Measurements from ENCODE around the gene ZNF276. TPM values are rescaled to one million over a fixed set of nuclear protein-coding genes. Genes with fewer than 3 reads are reported as not detected.
"Not testable (repeated sequence)": the region's sequence is repeated elsewhere in the genome, so short reads cannot be mapped to it uniquely, and the experiment has no call there.

Gene ZNF276, protein sequence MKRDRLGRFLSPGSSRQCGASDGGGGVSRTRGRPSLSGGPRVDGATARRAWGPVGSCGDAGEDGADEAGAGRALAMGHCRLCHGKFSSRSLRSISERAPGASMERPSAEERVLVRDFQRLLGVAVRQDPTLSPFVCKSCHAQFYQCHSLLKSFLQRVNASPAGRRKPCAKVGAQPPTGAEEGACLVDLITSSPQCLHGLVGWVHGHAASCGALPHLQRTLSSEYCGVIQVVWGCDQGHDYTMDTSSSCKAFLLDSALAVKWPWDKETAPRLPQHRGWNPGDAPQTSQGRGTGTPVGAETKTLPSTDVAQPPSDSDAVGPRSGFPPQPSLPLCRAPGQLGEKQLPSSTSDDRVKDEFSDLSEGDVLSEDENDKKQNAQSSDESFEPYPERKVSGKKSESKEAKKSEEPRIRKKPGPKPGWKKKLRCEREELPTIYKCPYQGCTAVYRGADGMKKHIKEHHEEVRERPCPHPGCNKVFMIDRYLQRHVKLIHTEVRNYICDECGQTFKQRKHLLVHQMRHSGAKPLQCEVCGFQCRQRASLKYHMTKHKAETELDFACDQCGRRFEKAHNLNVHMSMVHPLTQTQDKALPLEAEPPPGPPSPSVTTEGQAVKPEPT
- total RNA-seq (2014; rRNA removed; shearing (Covaris generic)): 5.9 and 6.9 TPM in 2 replicates

DNA sequence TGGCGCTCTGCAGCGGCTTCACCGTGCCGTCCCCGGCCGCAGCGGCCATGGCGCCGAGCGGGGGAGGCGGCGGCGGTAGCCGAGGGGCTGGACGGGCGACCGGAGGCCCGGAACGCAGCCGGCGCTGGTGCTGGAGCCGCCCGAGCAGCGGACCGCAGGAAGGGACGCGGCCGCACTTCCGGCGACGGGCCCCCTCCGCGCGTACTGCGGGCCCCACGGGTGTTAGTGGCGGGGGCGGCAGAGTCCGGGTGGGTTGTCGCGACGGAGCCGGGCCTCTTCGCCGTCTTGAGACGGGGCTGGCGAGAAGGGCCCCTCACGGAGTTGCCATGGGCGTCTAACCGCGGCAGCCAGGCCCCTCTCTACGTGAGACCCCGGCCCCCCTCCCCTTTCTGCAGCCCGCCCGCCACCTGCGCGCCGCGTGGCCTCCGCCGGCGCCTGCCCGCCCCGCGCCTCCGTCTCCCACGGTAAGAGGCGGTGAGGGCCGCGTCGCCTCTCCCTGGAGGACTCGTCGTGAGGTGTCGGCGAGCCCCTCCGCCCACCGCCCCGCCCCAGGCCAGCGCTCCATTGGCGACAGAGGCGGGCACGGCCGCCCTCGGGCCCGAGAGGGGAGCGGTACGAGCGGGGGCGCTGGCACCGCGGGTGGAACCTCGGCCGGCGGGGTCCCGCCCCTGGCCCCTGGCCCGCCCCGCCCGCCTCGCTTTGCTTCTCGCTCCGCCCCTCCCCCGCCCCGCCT is at the start of gene ZNF276, which contains the start of gene VPS9D1:
TSS of gene ZNF276 (plus strand) at position 725 of the 733 bp plus-strand sequence. CDS start 104 bp downstream, outside the sequence.
TSS of gene VPS9D1 (minus strand) at position 86 of the 733 bp plus-strand sequence. CDS start at position 49, 37 bp downstream.
- peak; percentile 65 for DNase-seq (ENCODE audit: low spot score)

DNA sequence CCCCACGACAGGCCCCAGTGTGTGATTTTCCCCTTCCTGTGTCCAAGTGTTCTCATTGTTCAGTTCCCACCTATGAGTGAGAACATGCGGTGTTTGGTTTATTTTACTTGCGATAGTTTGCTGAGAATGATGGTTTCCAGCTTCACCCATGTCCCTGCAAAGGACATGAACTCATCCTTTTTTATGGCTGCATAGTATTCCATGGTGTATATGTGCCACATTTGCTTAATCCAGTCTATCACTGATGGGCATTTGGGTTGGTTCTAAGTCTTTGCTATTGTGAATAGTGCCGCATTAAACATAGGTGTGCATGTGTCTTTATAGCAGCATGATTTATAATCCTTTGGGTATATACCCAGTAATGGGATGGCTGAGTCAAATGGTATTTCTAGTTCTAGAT is 49.8 kb upstream of the ZNF276 start:
- DNase-seq (ENCODE audit: low spot score): not testable (repeated sequence)

DNA sequence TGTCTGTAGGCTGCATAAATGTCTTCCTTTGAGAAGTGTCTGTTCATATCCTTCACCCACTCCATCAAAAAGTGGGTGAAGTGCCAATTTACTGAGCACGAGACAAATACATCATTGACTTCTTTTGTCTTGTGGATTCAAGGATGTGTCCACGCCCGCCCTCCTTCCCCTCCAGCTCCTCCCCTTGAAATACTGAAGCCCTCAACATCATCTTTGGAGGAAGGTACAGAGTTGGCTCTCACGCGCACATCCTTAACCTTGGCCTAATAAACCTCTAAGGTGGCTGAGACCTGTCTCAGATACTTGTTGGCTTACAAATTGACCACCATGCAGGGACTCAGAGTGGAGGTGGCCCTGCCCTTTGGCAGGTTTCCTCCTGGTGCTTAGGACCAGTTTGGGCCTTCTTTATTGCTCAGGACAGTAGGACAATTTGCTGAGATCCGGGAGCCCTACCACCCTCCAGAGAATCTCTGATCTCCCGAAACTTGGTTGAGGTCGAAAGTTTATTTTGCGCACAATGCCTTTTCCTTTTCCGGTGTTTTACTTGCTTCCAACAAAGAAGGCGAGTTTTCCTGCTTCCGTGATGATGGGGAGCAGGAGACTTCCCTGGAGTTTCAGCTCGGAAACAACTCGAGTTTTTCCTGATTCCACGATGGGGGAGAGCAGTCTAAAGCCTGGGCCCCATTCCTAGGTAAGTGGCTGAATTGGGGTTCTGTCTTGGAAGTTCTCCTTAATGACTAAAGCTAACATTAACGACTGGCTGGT is 49.0 kb upstream of the ZNF276 start:
- DNase-seq (ENCODE audit: low spot score): no peak

DNA sequence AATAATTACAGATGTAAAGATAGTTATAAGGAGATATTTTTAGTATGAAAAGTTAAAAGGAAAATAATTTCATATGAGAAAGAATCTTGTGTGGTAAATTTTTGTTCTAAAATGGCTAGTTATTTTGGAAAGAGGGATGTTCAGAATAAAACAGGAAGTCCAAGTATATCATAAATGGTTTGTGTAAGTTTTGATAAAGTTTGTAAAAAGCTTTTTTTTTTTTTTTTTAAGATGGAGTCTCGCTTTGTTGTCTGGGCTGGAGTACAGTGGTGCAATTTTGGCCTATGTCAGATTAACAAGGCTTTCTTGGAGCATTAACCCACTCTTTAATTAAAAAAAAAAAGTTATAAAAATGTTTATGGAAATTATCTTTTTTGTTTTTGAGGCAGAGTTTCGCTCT is 43.1 kb upstream of the ZNF276 start:
- no peak for DNase-seq (ENCODE audit: low spot score)

DNA sequence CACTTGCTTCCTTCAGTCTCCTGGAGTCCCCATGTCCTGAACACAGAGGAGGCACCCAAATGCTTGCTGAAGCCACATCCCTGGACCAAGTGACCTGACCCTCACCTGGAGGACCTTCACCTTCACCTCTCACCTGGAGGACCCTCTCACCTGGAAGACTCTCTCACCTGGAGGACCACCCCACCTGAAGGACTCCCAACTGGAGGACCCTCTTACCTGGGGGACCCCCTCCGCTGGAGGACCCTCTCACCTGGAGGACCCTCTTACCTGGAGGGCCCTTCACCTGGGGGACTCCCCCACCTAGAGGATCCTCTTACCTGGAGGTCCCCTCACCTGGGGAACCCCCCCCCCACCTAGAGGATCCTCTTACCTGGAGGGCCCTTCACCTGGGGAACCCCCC is 35.4 kb upstream of the ZNF276 start:
- no peak for DNase-seq (ENCODE audit: low spot score)

DNA sequence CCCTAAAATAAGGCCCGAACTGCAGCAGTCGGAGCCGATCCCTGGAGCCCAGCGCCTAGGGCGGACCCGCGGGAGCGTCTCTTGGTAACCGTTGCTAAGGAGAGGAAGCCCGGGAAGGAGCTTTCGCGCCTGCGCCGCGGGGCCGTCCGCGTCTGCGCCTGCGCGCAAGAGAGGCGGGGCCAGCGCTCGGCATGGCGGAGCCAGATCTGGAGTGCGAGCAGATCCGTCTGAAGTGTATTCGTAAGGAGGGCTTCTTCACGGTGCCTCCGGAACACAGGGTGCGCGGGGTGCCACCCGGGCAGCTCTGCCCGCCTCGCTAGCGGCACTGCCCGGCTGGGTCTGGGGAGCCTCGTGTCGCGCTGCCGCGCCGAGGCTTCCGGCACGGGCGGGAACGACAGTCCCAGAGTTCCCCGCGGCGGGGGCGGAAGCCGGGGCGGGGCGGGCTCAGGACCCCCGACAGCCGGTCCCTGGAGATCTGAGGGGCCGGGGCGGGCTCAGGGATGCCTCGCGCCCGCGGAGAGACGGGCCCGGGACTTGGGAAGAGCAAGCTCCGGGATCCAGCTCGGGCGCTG is 34.7 kb upstream of the ZNF276 start, which contains the start of gene CDK10:
TSS of gene CDK10 (plus strand) at position 170 of the 572 bp plus-strand sequence. CDS start at position 192, 22 bp downstream.
- peak; percentile 83 for DNase-seq (ENCODE audit: low spot score)

DNA sequence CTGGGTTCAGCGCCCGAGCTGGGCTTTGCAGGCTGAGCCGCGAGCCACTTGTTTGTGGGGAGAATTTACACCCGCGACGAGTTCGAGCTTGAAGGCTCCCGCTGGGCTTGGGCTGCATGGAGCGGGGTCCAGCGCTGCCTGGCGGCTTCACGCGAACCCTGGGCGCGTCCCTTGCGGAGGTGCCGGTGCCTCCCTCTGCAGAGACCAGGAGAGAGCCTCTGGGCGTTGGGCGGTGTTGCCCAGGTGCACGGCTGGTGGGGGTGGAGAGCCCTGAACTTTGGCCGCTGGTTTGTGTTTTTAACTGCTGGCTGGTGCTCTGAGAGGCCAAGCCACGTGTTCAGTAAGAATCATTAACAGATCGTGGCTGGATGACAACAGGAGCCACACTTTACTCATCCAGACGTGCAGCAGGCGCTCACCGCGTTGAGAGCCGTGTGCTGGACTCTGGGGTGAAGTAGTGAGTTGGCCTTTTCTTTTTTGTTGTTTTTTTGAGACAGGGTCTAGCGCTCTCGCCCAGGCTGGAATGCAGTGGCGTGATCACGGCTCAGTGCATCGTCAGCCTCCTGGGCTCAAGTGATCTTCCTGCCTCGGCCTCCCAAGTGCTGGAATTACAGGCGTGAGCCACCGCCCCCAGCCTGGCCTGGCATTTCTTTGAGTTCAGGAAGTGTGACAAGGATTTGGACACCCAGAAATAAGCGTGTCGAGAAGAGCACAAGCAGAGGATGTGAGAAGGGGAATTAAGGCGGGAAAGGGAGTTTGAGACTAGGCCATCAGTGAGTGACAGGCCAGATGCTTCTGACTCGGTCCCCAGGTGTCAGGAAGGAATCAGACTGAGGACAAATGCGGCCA is 34.0 kb upstream of the ZNF276 start:
- DNase-seq (ENCODE audit: low spot score): peak; percentile 9

DNA sequence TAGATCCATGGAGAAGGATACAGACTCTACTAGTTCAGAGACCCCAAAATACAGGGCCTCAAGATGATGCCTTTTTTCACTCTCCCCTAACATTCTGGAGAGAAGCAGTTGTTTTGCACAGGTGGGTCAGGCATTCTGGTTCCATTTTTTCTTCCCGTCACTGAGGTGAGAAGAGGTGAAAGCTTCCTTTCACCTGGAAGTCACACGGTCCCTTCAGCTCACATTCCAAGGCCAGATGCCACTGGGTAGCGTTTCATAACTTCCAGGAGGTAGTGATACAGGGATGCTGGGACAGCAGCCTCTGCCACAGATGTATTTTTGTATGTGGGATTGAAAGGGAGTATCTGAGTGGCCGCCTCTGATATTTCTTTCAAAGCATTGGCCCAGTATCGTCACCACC is 32.9 kb upstream of the ZNF276 start:
- no peak for DNase-seq (ENCODE audit: low spot score)

DNA sequence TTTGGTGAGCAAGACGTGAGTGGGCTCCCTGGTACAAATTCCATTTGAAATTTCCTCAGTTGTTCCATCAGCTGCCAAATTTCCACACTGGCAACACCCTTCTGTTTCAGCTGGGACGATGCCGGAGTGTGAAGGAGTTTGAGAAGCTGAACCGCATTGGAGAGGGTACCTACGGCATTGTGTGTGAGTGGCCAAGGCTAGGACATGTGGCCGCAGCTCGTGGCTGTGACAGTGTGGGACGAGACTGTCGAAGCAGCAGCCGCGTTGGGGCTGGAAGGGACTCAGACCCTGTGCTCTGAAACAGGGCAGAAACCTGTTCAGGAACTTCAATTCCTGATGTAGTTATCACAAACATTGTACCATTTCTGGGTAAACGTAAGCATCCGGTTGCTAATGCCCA is 32.2 kb upstream of the ZNF276 start:
- peak; percentile 10 for DNase-seq (ENCODE audit: low spot score)

DNA sequence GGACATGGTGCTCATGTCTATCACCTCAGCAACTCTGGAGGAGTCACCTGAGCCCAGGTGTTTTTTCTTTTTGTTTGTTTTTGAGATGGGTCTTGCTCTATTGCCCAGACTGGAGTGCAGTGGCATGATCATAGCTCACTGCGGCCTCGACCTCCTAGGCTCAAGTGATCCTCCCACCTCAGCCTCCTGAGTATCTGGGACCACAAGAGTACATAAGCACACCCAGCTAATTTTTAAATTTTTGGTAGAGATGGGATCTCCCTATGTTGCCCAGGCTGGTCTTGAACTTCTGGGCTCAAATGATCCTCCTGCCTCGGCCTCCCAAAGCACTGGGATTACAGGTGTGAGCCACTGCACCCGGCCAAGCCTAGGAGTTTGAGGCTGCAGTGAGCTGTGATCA is 31.7 kb upstream of the ZNF276 start:
- not testable (repeated sequence) for DNase-seq (ENCODE audit: low spot score)

DNA sequence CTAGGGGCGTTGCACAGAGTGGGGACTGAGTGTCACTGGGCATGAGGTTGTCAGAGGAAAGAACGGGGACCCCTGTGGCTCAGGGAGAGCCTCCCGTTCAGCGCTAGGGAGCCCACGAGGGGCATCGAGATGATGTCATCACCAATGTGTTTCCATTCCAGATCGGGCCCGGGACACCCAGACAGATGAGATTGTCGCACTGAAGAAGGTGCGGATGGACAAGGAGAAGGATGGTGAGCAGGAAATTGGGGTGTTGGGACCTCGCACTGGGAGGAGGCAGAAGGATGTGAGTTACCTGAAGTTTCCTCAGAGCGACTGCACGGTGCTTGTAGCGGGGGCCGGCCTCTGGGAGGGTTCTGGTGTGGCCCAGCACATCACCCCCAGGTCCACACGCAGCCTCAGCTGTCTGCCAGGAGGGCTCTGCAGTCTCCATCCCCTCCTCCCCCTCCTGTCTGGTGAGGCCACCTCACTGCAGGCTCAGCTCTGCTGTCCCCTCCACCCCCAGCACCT is 30.9 kb upstream of the ZNF276 start:
- peak; percentile 3 for DNase-seq (ENCODE audit: low spot score)

DNA sequence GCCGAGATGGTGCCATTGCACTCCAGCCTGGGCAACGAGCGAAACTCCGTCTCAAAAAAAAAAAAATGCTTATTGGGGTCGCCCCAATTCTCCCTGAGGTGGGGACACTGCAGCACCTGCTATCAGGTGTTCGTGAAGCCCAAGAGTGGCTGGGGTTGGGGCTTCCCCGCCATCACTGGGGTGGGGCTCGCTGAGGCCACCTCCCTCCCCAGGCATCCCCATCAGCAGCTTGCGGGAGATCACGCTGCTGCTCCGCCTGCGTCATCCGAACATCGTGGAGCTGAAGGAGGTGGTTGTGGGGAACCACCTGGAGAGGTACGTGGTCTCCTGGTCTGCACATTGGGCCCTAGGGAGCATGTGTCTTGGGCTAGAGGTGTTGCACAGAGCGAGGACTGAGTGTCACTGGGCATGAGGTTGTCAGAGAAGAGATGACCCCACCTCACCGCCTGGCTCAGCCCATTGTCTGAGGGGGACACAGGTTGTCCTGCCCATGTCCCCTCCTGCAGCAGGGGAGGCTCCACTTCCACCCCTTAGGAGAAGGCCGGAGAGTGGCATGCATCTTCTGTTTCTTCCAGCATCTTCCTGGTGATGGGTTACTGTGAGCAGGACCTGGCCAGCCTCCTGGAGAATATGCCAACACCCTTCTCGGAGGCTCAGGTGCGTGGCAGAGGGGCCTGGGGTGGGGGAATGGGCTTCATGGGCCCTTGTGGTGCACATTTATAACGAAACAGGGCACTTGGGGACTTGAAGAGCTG is 29.9 kb upstream of the ZNF276 start:
- peak; percentile 4 for DNase-seq (ENCODE audit: low spot score)

DNA sequence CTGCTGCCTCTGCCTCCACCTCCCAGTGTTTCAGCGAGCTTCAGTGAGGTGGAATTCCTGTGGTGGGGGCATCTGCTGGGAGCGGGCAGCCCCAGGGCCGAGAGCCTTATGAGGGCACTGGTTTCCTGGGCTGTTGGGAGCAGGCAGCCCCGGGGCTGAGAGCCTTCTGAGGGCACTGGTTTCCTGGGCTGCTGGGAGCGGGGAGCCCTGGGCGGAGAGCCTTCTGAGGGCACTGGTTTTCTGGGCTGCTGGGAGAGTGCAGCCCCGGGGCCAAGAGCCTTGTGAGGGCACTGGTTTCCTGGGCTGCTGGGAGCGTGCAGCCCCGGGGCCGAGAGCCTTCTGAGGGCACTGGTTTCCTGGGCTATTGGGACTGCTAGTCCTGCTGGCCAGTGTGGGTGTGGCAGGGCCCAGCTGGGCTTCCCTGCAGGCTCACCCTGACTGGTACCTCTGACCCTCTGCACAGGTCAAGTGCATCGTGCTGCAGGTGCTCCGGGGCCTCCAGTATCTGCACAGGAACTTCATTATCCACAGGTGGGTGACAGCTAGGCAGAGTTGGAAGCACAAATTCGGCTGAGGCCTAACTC is 29.3 kb upstream of the ZNF276 start:
- peak; percentile 2 for DNase-seq (ENCODE audit: low spot score)

DNA sequence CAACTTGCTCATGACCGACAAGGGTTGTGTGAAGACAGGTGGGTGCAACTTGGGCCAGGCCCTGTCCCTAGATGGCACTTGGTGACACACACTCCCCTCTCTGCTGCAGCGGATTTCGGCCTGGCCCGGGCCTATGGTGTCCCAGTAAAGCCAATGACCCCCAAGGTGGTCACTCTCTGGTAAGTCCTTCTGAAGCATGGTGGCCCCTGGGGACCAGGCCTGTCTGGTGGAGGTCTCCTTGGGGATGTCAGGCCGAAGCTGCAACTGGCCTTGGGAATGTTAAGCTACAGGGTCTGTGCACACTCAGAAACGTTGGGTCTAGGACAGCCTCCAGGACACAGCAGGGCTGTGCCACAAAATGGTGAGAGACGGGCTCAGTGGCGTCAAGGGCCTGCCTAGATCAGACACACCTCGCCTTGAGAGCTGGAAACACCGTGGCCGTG is 28.0 kb upstream of the ZNF276 start:
- no peak for DNase-seq (ENCODE audit: low spot score)

DNA sequence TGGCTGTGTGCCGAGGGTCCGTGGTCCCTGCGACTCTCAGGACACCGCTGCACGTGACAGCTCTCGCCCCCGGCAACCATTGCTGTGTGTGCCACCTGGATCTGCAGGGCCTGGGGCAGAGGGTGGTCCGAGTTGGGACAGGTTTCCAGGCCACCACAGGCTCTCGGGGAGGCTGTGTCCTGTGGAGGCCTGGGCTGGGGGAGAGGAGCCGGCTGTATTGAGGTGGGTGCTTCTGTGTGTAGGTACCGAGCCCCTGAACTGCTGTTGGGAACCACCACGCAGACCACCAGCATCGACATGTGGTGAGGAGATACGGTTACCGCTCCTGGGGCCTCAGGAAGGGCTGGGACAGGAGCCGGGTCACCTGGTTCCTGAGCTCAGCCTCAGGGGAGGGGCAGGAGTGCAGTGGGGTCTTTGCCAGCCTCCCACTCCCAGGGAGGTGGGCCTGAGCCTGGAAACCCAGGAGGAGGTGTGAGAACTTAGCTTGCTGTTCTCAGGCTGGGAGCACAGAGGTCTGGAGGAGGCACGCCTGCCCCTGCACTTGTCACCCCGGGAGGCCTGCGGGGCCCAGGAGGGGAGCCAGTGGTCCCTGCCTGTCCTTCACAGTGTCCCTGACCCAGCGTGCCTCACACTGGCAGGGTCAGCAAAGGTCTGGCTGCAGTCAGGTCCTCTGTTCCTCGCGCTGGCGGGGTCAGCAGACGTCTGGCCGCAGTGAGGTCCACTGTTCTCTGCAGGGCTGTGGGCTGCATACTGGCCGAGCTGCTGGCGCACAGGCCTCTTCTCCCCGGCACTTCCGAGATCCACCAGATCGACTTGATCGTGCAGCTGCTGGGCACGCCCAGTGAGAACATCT is 27.2 kb upstream of the ZNF276 start:
- DNase-seq (ENCODE audit: low spot score): peak; percentile 5

DNA sequence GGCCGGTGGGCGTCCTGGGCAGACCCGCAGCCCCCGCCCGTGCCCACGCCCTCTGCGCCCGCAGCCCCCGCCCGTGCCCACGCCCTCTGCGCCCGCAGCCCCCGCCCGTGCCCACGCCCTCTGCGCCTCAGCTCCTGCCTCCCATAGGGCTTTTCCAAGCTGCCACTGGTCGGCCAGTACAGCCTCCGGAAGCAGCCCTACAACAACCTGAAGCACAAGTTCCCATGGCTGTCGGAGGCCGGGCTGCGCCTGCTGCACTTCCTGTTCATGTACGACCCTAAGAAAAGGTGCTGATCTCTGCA is 26.6 kb upstream of the ZNF276 start:
- DNase-seq (ENCODE audit: low spot score): peak; percentile 2

DNA sequence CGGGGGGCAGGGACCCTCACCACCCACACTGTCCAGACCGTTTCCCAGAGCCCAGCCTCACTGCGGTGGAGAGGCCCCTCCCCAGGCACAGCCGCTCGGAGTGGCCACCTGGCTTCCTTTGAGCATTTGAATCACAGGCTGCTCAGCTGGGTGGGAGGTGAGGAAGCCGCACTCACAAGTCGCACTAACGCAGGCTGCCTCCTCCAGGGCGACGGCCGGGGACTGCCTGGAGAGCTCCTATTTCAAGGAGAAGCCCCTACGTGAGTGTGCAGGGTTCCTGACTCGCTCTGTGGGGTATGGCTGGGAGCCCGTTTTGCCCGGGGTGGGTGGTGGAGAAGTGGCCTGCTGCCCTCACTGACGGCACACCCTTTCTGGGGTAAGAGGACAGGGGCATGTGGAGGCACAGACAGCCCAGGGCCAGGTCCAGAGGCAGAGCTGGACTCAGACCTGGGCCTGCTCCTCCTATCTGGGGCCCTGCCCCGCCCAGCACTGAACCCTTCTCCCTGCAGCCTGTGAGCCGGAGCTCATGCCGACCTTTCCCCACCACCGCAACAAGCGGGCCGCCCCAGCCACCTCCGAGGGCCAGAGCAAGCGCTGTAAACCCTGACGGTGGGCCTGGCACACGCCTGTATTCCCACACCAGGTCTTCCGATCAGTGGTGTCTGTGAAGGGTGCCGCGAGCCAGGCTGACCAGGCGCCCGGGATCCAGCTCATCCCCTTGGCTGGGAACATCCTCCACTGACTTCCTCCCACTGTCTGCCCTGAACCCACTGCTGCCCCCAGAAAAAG is 26.1 kb upstream of the ZNF276 start:
- DNase-seq (ENCODE audit: low spot score): peak; percentile 8

Data from H4 (cell line).